Inflammatory macrophage treated with lipopolysaccharide for 1 hour (primary cell): ENCODE results near the gene SUCLG2.
"Not testable (repeated sequence)": the region's sequence is repeated elsewhere in the genome, so short reads cannot be mapped to it uniquely, and the experiment has no call there.

Source experiments
- DNase-seq, 2 donors: peaks; one replicate each; pipeline ENCODE4 v3.0.0-alpha.2; 2020 to 2022

SUCLG2 gene

GRCh38 chr3:67551361-67552016 lies 102.9 kb downstream of the SUCLG2 start:
- DNase-seq, result no peak

- no peak for DNase-seq
Observed at GRCh38 chr3:67550541-67550940, 103.9 kb downstream of the SUCLG2 start.

- DNase-seq, result not testable (repeated sequence)
Observed at GRCh38 chr3:67542502-67543250, 111.7 kb downstream of the SUCLG2 start.

GRCh38 chr3:67540198-67540894 lies 114.1 kb downstream of the SUCLG2 start:
- no peak for DNase-seq

GRCh38 chr3:67537203-67537602 lies 117.2 kb downstream of the SUCLG2 start:
- not testable (repeated sequence) for DNase-seq

GRCh38 chr3:67535006-67535405 lies 119.4 kb downstream of the SUCLG2 start:
- DNase-seq, result no peak

- DNase-seq, result no peak
Observed at GRCh38 chr3:67534594-67534993, 119.8 kb downstream of the SUCLG2 start.

GRCh38 chr3:67531181-67532101 lies 123.0 kb downstream of the SUCLG2 start:
- no peak for DNase-seq

GRCh38 chr3:67529915-67530314 lies 124.5 kb downstream of the SUCLG2 start:
- DNase-seq, result no peak

- DNase-seq, result no peak
Observed at GRCh38 chr3:67529337-67529736, 125.1 kb downstream of the SUCLG2 start.

GRCh38 chr3:67526246-67526645 lies 128.2 kb downstream of the SUCLG2 start:
- no peak for DNase-seq

GRCh38 chr3:67524046-67524445 lies 130.4 kb downstream of the SUCLG2 start:
- no peak for DNase-seq

GRCh38 chr3:67522081-67522480 lies 132.3 kb downstream of the SUCLG2 start:
- DNase-seq, result no peak

- DNase-seq, result no peak
Observed at GRCh38 chr3:67521053-67521646, 133.3 kb downstream of the SUCLG2 start.

- no peak for DNase-seq
Observed at GRCh38 chr3:67518236-67518635, 136.2 kb downstream of the SUCLG2 start.

GRCh38 chr3:67517781-67518180 lies 136.6 kb downstream of the SUCLG2 start:
- DNase-seq, result no peak

GRCh38 chr3:67516496-67516895 lies 137.9 kb downstream of the SUCLG2 start:
- no peak for DNase-seq

- DNase-seq, result no peak
Observed at GRCh38 chr3:67515778-67516177, 138.6 kb downstream of the SUCLG2 start.

GRCh38 chr3:67509471-67510075 lies 144.8 kb downstream of the SUCLG2 start:
- DNase-seq, result no peak

GRCh38 chr3:67507584-67507983 lies 146.8 kb downstream of the SUCLG2 start:
- no peak for DNase-seq

GRCh38 chr3:67500709-67501108 lies 153.7 kb downstream of the SUCLG2 start:
- DNase-seq, result no peak

- no peak for DNase-seq
Observed at GRCh38 chr3:67497746-67498145, 156.7 kb downstream of the SUCLG2 start.
